Endothelial cell of umbilical vein (primary cell): ENCODE results near the gene LALBA. TPM values are rescaled to one million over a fixed set of nuclear protein-coding genes. Genes with fewer than 3 reads are reported as not detected.
A peak's percentile ranks its signal among the peaks of the same experiment; 100 is the strongest.

Experiments
- BruUV-seq: library from RNA; stranded (reverse); fragments of 400-500 nt; replicated peaks from 2 replicates; lab custom pipeline; 2021; lab: Mats Ljungman, UMichigan
- CTCF ChIA-PET: fragments of 300-600, 350-600 bp; sonication (Branson Sonifier 250); formaldehyde crosslinking; loops from one replicate; lab custom pipeline; 2021; ENCODE audit warnings: antibody characterized with exemption, inconsistent platforms; lab: Charles Lee
- POLR2A ChIA-PET: fragments of 300-600, 350-600 bp; sonication (Branson Sonifier 250); formaldehyde crosslinking; loops from one replicate; lab custom pipeline; 2021; ENCODE audit warnings: antibody characterized with exemption, inconsistent platforms; lab: Charles Lee
- DNase-seq: peaks from one replicate; pipeline ENCODE4 v3.0.0-alpha.2; 2011; ENCODE audit warnings: low read depth, low spot score
- FAIRE-seq: peaks from 2 replicates; lab custom pipeline; 2011; peaks lifted over from hg19 to GRCh38; lab: Jason Lieb, UNC
- H2AFZ ChIP-seq: 2 replicates; pipeline ENCODE4 v1.6.0; 2012; ENCODE audit warnings: low read depth, low read length, control low read depth, inconsistent platforms
- H3K27ac ChIP-seq: 2 replicates; pipeline ENCODE4 v1.5.1; 2011; ENCODE audit warnings: low read depth, mild to moderate bottlenecking, control low read depth, low read length, moderate library complexity; ENCODE audit not compliant: insufficient read depth
- H3K27me3 ChIP-seq, 2 experiments: 2 replicates each; pipeline versions ENCODE4 v1.6.0 to v1.6.1; 2011; ENCODE audit warnings: low read length in 2 of 2, mixed read lengths in 1 of 2; ENCODE audit not compliant: control insufficient read depth in 2 of 2, insufficient read depth in 2 of 2
- H3K36me3 ChIP-seq, 2 experiments: 2 replicates in 1 of 2; 3 replicates in 1 of 2; pipeline ENCODE4 v1.5.1; 2011; ENCODE audit warnings: low read length in 2 of 2, mild to moderate bottlenecking in 1 of 2, moderate library complexity in 1 of 2; ENCODE audit not compliant: control insufficient read depth in 2 of 2, insufficient read depth in 2 of 2; ENCODE audit errors: extremely low read depth in 1 of 2
- H3K4me1 ChIP-seq: 3 replicates; pipeline ENCODE4 v1.5.1; 2011; ENCODE audit warnings: mild to moderate bottlenecking, low read length; ENCODE audit not compliant: control insufficient read depth, insufficient read depth; ENCODE audit errors: extremely low read depth
- H3K4me2 ChIP-seq: 2 replicates; pipeline ENCODE4 v1.6.1; 2011; ENCODE audit warnings: low read length, control low read depth, mixed read lengths; ENCODE audit not compliant: insufficient read depth
- H3K4me3 ChIP-seq, 3 experiments: fragments of 200-600 bp in 1 of 3; sonication (generic), shearing (Covaris generic) in 1 of 3; replicated peaks in 1 of 3; 2 replicates each; pipeline ENCODE4 v1.5.1; 2011 to 2016; ENCODE audit warnings: control low read depth in 3 of 3, low read length in 3 of 3, mild to moderate bottlenecking in 2 of 3, inconsistent platforms in 1 of 3, low read depth in 1 of 3, moderate library complexity in 1 of 3; ENCODE audit not compliant: insufficient read depth in 1 of 3
- H3K79me2 ChIP-seq: 2 replicates; pipeline ENCODE4 v1.6.0; 2012; ENCODE audit warnings: low read length, inconsistent platforms; ENCODE audit not compliant: control insufficient read depth, insufficient read depth
- H3K9ac ChIP-seq: replicated peaks from 2 replicates; pipeline ENCODE3; 2011; ENCODE audit warnings: low read length, control low read depth; ENCODE audit not compliant: insufficient read depth; ENCODE audit errors: extremely low read depth
- H3K9me1 ChIP-seq: replicated peaks from 3 replicates; pipeline ENCODE4 v1.6.0; 2011; ENCODE audit warnings: mild to moderate bottlenecking, low read length; ENCODE audit not compliant: control insufficient read depth, insufficient read depth; ENCODE audit errors: extremely low read depth
- H3K9me3 ChIP-seq: replicated peaks from 2 replicates; pipeline ENCODE4 v1.5.1; 2012; ENCODE audit warnings: low read length, inconsistent platforms; ENCODE audit not compliant: control insufficient read depth, insufficient read depth
- H4K20me1 ChIP-seq: replicated peaks from 2 replicates; pipeline ENCODE3; 2011; ENCODE audit warnings: mild to moderate bottlenecking, low read length; ENCODE audit not compliant: control insufficient read depth, insufficient read depth; ENCODE audit errors: extremely low read depth
- EZH2 ChIP-seq: IDR thresholded peaks from 2 replicates; pipeline ENCODE4 v1.6.1; 2012; ENCODE audit warnings: borderline replicate concordance, low read depth, mild to moderate bottlenecking, moderate library complexity, low read length, inconsistent platforms; ENCODE audit not compliant: severe bottlenecking
- FOS ChIP-seq: IDR thresholded peaks from 2 replicates; pipeline ENCODE4 v1.6.1; 2011; ENCODE audit warnings: mild to moderate bottlenecking, low read length, moderate library complexity, borderline replicate concordance; ENCODE audit not compliant: insufficient read depth
- GATA2 ChIP-seq: IDR thresholded peaks from 2 replicates; pipeline ENCODE4 v1.7.0; 2011; ENCODE audit warnings: low read depth, mild to moderate bottlenecking, moderate library complexity, mixed read lengths, low read length; ENCODE audit not compliant: insufficient read length, insufficient read depth
- JUN ChIP-seq: IDR thresholded peaks from 2 replicates; pipeline ENCODE4 v1.6.1; 2011; ENCODE audit warnings: borderline replicate concordance, low read depth; ENCODE audit not compliant: insufficient read length, insufficient read depth
- MYC ChIP-seq: IDR thresholded peaks from one replicate; pipeline ENCODE4 v1.6.1; 2011; ENCODE audit warnings: mild to moderate bottlenecking, low read depth, low read length
- POLR2A ChIP-seq: IDR thresholded peaks from 2 replicates; pipeline ENCODE4 v1.6.1; 2012; ENCODE audit warnings: low read depth, mild to moderate bottlenecking, control low read depth, low read length
- POLR2AphosphoS5 ChIP-seq: IDR thresholded peaks from 2 replicates; pipeline ENCODE4 v1.6.1; 2012; ENCODE audit warnings: low read depth, mild to moderate bottlenecking, control low read depth, low read length, moderate library complexity; ENCODE audit not compliant: insufficient read depth
- dilution Hi-C: fragments of 300-500 bp; cut with MboI; formaldehyde crosslinking; loops from one replicate; pipeline ENCODE4 v1.15.0; 2019; ENCODE audit warnings: low sequenced_read_pairs; ENCODE audit not compliant: extremely low pct_ligation_motif_present
- intact Hi-C: fragments of 100-400 bp; cut with micrococcal nuclease; formaldehyde crosslinking; loops from one replicate; pipeline ENCODE4 v1.10.0; 2022
- polyA plus RNA-seq, 4 experiments: library from polyadenylated mRNA; depleted of rRNA in 3 of 4; stranded (reverse) in 3 of 4; unstranded in 1 of 4; fragments of >200 nt; gene quantifications; 2 replicates each; pipeline versions ENCODE4 v1.2.1 to v1.2.3, GENCODE V29; 2011 to 2012; ENCODE audit warnings: missing spikeins in 1 of 4
- total RNA-seq: library from RNA; stranded (reverse); gene quantifications from 2 replicates; pipeline ENCODE4 v1.2.3, GENCODE V29; 2021
- TF ChIP-seq, protein P1 (sequence below), 2 donors: IDR thresholded peaks; 1 replicate in 1 of 2; 2 replicates in 1 of 2; pipeline ENCODE4 v1.5.1; 2011; ENCODE audit warnings: low read length in 2 of 2, mild to moderate bottlenecking in 2 of 2, moderate library complexity in 2 of 2, control low read depth in 1 of 2, inconsistent platforms in 1 of 2, low read depth in 1 of 2; ENCODE audit not compliant: insufficient read depth in 1 of 2; ENCODE audit errors: extremely low read depth in 1 of 2
- TF ChIP-seq, protein P2 (sequence below): IDR thresholded peaks from 2 replicates; pipeline ENCODE4 v1.6.1; 2011; ENCODE audit not compliant: insufficient read depth, insufficient read length

LALBA gene
- total and polyA plus RNA-seq, 2 donors (not counting 3 experiments of a cell fraction or from before 2014, with no cell fraction given) = not detected

DNA sequence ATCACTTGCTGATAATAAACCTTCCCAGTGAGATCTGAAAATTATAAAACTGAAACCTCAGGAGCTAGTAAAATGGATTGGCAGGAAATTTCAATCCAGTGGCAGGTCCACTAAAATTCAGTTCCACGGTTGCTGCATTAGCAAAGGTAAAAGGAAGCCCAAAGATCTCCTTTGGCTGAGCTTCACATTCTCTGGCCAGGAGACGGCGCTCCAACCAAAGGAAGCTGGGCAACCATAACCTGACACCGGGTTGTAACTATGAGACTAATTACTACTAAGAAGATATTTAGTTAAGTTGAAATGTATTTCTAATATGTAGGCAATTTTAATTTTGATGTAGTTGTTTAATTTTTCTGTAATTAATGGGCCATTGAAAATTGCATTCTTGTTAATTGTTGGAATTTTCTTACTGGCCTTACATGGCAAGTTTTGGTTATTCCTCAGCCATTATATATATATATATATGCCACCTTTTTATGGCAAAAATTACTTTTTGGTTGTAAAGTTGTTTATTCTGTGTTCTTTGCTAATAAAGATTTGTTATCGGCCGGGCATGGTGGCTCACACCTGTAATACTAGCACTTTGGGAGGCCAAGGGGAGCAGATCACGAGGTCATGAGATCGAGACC lies 27.4 kb downstream of the LALBA start:
- no peak overlapping the region for H3K4me3 ChIP-seq
- intact Hi-C loops = loop anchor here (1.0 to 10.0 kb wide), 3 partner anchors 76 to 253 kb away; no protein-coding TSS in a partner anchor
- dilution Hi-C loops = no loop called here
- H3K36me3 ChIP-seq = no peaks in the 10 kb centered on the region
- H3K9ac ChIP-seq = no peak overlapping the region
- H2AFZ ChIP-seq = no peak overlapping the region
- DNase-seq (peak; percentile 41), FAIRE-seq (peak; percentile 76)
- no peak overlapping the region for H3K27ac ChIP-seq
- H3K9me1 ChIP-seq = no peaks in the 10 kb centered on the region
- no peaks in the 10 kb centered on the region for H3K4me1 ChIP-seq
- H3K79me2 ChIP-seq = no peaks in the 10 kb centered on the region
- POLR2A ChIA-PET = no interaction called here
- CTCF ChIA-PET = interaction anchor here (1.5 to 7.6 kb wide), 3 partner anchors 70 to 253 kb away, joined by 4 to 166 read pairs (median 19); no protein-coding TSS in a partner anchor
- BruUV-seq = no TSS peak
- no peak overlapping the region for H3K4me2 ChIP-seq
- peaks cover 2 to 4% of the 10 kb centered on the region in 2 experiments for H3K27me3 ChIP-seq
- TF ChIP-seq, protein P1, sequence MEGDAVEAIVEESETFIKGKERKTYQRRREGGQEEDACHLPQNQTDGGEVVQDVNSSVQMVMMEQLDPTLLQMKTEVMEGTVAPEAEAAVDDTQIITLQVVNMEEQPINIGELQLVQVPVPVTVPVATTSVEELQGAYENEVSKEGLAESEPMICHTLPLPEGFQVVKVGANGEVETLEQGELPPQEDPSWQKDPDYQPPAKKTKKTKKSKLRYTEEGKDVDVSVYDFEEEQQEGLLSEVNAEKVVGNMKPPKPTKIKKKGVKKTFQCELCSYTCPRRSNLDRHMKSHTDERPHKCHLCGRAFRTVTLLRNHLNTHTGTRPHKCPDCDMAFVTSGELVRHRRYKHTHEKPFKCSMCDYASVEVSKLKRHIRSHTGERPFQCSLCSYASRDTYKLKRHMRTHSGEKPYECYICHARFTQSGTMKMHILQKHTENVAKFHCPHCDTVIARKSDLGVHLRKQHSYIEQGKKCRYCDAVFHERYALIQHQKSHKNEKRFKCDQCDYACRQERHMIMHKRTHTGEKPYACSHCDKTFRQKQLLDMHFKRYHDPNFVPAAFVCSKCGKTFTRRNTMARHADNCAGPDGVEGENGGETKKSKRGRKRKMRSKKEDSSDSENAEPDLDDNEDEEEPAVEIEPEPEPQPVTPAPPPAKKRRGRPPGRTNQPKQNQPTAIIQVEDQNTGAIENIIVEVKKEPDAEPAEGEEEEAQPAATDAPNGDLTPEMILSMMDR (IDR thresholded peaks at IDR 0.05; ENCODE audit: extremely low read depth in 1 of 2, insufficient read depth in 1 of 2, low read depth in 1 of 2, low read length in 2 of 2) = peak; percentile 64 to 76
- no peak for TF ChIP-seq FOS
- H3K9me3 ChIP-seq = no peaks in the 10 kb centered on the region
- no peaks in the 10 kb centered on the region for H4K20me1 ChIP-seq

DNA sequence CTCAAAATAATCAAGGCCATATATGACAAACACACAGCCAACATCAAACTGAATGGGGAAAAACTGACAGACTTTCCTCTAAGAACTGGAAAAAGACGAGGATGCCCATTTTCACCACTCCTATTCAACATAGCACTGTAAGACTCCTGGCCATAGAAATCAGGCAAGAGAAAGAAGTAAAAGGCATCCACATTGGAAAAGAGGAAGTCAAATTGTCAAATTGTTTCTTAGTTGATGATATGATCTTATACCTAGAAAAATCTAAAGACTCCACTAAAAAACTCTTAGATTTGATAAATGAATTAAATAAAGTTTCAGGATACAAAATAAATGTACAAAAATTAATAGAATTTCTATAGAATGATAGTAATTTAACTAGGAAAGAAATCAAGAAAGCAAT lies 33.2 kb downstream of the LALBA start:
- Histone ChIP-seq H4K20me1 (no peaks in the 10 kb centered on the region), H3K9ac (no peak overlapping the region), H3K9me1 (no peaks in the 10 kb centered on the region), H3K4me2 (no peak overlapping the region), H3K79me2 (no peaks in the 10 kb centered on the region), H3K36me3 (no peaks in the 10 kb centered on the region), H3K4me1 (no peaks in the 10 kb centered on the region), H3K9me3 (no peaks in the 10 kb centered on the region), H3K4me3 (no peak overlapping the region), H2AFZ (no peak overlapping the region), H3K27ac (no peak overlapping the region), H3K27me3 (no peaks in the 10 kb centered on the region)
- FAIRE-seq = no peak
- CTCF ChIA-PET = no interaction called here
- BruUV-seq = no TSS peak
- dilution Hi-C loops = no loop called here
- TF ChIP-seq EZH2 (no peak), JUN (no peak), GATA2 (no peak), POLR2AphosphoS5 (no peak), FOS (no peak), POLR2A (no peak), MYC (no peak)
- TF ChIP-seq, protein P1 (IDR thresholded peaks at IDR 0.05; ENCODE audit: extremely low read depth in 1 of 2, insufficient read depth in 1 of 2, low read depth in 1 of 2, low read length in 2 of 2) = no peak
- TF ChIP-seq, protein P2, sequence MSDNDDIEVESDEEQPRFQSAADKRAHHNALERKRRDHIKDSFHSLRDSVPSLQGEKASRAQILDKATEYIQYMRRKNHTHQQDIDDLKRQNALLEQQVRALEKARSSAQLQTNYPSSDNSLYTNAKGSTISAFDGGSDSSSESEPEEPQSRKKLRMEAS = no peak
- no peak for DNase-seq
- POLR2A ChIA-PET = no interaction called here
- intact Hi-C loops = no loop called here
